ENCODE measurements around the gene GPR55. TPM values are rescaled to one million over a fixed set of nuclear protein-coding genes. Genes with fewer than 3 reads are reported as not detected.
"Not testable (repeated sequence)": the region's sequence is repeated elsewhere in the genome, so short reads cannot be mapped to it uniquely, and the experiment has no call there.

Gene GPR55
- total RNA-seq, 1 experiment from 2014 or later, result not detected

GRCh38 chr2:230951396-230951795 lies 26.4 kb upstream of the GPR55 start:
- no peak for DNase-seq (ENCODE audit: low read depth)

- no peak for DNase-seq (ENCODE audit: low read depth)
Measured at GRCh38 chr2:230950874-230951339, 25.9 kb upstream of the GPR55 start.

GRCh38 chr2:230949966-230950873 lies 25.2 kb upstream of the GPR55 start:
- no peak for DNase-seq (ENCODE audit: low read depth)

GRCh38 chr2:230947908-230948365 lies 22.9 kb upstream of the GPR55 start:
- DNase-seq (ENCODE audit: low read depth), result no peak

GRCh38 chr2:230947235-230947576 lies 22.2 kb upstream of the GPR55 start:
- DNase-seq (ENCODE audit: low read depth), result no peak

GRCh38 chr2:230946429-230947234 lies 21.6 kb upstream of the GPR55 start:
- no peak for DNase-seq (ENCODE audit: low read depth)

GRCh38 chr2:230944757-230945372 lies 19.8 kb upstream of the GPR55 start:
- no peak for DNase-seq (ENCODE audit: low read depth)

- DNase-seq (ENCODE audit: low read depth), result no peak
Measured at GRCh38 chr2:230944123-230944653, 19.1 kb upstream of the GPR55 start.

GRCh38 chr2:230942920-230943896 lies 18.2 kb upstream of the GPR55 start:
- DNase-seq (ENCODE audit: low read depth), result no peak

GRCh38 chr2:230942371-230942770 lies 17.3 kb upstream of the GPR55 start:
- no peak for DNase-seq (ENCODE audit: low read depth)

- no peak for DNase-seq (ENCODE audit: low read depth)
Measured at GRCh38 chr2:230941202-230942180, 16.4 kb upstream of the GPR55 start.

GRCh38 chr2:230940471-230940815 lies 15.4 kb upstream of the GPR55 start:
- no peak for DNase-seq (ENCODE audit: low read depth)

GRCh38 chr2:230939691-230940470 lies 14.8 kb upstream of the GPR55 start:
- DNase-seq (ENCODE audit: low read depth), result no peak

- DNase-seq (ENCODE audit: low read depth), result no peak
Measured at GRCh38 chr2:230939066-230939591, 14.1 kb upstream of the GPR55 start.

- DNase-seq (ENCODE audit: low read depth), result no peak
Measured at GRCh38 chr2:230938516-230939065, 13.5 kb upstream of the GPR55 start.

GRCh38 chr2:230938098-230938497 lies 13.1 kb upstream of the GPR55 start:
- no peak for DNase-seq (ENCODE audit: low read depth)

- no peak for DNase-seq (ENCODE audit: low read depth)
Measured at GRCh38 chr2:230937362-230937761, 12.3 kb upstream of the GPR55 start.

GRCh38 chr2:230936243-230936642 lies 11.2 kb upstream of the GPR55 start:
- DNase-seq (ENCODE audit: low read depth), result not testable (repeated sequence)

All from M059J (cell line).